ENCODE data around the gene FBN1.

DNA sequence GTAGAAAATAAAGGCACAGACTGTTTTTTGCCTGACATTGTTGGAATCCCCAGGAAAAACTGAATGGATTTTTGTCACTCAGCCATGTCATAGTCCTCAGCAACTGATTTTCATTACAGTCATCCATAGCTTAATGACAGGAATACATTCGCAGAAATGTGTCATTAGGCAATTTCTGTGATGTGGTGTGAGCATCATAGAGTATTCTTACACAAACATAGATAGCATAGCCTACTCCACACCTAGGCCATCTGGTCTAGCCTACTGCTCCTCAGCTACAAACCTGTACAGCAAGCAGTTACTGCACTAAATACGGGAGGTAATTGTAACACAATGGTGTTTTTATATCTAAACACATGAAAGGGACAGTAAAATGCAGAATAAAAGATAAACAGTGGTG, 34.4 kb upstream of the FBN1 start:
- TF ChIP-seq POLR2AphosphoS5 (IDR thresholded peaks at IDR 0.05) (no peak), POLR2A (IDR thresholded peaks at IDR 0.05) (no peak), EP300 (IDR thresholded peaks at IDR 0.05) (no peak)
- TF ChIP-seq, protein P1, sequence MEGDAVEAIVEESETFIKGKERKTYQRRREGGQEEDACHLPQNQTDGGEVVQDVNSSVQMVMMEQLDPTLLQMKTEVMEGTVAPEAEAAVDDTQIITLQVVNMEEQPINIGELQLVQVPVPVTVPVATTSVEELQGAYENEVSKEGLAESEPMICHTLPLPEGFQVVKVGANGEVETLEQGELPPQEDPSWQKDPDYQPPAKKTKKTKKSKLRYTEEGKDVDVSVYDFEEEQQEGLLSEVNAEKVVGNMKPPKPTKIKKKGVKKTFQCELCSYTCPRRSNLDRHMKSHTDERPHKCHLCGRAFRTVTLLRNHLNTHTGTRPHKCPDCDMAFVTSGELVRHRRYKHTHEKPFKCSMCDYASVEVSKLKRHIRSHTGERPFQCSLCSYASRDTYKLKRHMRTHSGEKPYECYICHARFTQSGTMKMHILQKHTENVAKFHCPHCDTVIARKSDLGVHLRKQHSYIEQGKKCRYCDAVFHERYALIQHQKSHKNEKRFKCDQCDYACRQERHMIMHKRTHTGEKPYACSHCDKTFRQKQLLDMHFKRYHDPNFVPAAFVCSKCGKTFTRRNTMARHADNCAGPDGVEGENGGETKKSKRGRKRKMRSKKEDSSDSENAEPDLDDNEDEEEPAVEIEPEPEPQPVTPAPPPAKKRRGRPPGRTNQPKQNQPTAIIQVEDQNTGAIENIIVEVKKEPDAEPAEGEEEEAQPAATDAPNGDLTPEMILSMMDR (IDR thresholded peaks at IDR 0.05) = no peak

All from sigmoid colon (tissue), 4 donors.